Tibial artery (tissue), 4 donors: ENCODE results near the gene SH3GL1.

Source experiments
- DNase-seq, 2 donors: peaks; one replicate each; pipeline ENCODE4 v3.0.0-alpha.2; 2019
- H3K27ac ChIP-seq, 2 donors: fragments of 200-600 bp; sonication (generic) in 1 of 2; 1 replicate in 1 of 2; 2 replicates in 1 of 2; pipeline ENCODE4 v1.5.1; 2018 to 2019; ENCODE audit warnings: mild to moderate bottlenecking in 1 of 2
- H3K27me3 ChIP-seq, 2 donors: fragments of 200-600 bp; sonication (generic) in 1 of 2; one replicate each; pipeline versions ENCODE4 v1.5.1 to v1.6.0; 2016 to 2019
- H3K36me3 ChIP-seq, 3 donors: fragments of 200-600 bp; sonication (generic) in 2 of 3; one replicate each; pipeline ENCODE4 v1.5.1; 2016 to 2019; ENCODE audit warnings: mild to moderate bottlenecking in 2 of 3
- H3K4me1 ChIP-seq, 4 donors: fragments of 200-600 bp; sonication (generic) in 2 of 4; 1 replicate in 3 of 4; 2 replicates in 1 of 4; pipeline ENCODE4 v1.5.1; 2016 to 2019
- H3K4me3 ChIP-seq, 2 donors: fragments of 200-600 bp; sonication (generic) in 1 of 2; 1 replicate in 1 of 2; 2 replicates in 1 of 2; pipeline ENCODE4 v1.5.1; 2018 to 2019; ENCODE audit warnings: mild to moderate bottlenecking in 2 of 2
- H3K9me3 ChIP-seq, 3 donors: fragments of 200-600 bp; sonication (generic) in 1 of 3; one replicate each; pipeline ENCODE4 v1.5.1; 2016 to 2019
- intact Hi-C: fragments of 100-400 bp; cut with DNase I; formaldehyde crosslinking; loops from one replicate; pipeline ENCODE4 v1.15.0; 2023; ENCODE audit warnings: low total_unique reads
- TF ChIP-seq, protein P1 (sequence below), 2 experiments: fragments of 200-600 bp in 1 of 2; fragments of 450-650 bp in 1 of 2; IDR thresholded peaks; one replicate each; pipeline ENCODE4 v1.5.1; 2017 to 2019; ENCODE audit warnings: antibody characterized with exemption in 2 of 2, mild to moderate bottlenecking in 1 of 2, moderate library complexity in 1 of 2

The SH3GL1 gene

DNA sequence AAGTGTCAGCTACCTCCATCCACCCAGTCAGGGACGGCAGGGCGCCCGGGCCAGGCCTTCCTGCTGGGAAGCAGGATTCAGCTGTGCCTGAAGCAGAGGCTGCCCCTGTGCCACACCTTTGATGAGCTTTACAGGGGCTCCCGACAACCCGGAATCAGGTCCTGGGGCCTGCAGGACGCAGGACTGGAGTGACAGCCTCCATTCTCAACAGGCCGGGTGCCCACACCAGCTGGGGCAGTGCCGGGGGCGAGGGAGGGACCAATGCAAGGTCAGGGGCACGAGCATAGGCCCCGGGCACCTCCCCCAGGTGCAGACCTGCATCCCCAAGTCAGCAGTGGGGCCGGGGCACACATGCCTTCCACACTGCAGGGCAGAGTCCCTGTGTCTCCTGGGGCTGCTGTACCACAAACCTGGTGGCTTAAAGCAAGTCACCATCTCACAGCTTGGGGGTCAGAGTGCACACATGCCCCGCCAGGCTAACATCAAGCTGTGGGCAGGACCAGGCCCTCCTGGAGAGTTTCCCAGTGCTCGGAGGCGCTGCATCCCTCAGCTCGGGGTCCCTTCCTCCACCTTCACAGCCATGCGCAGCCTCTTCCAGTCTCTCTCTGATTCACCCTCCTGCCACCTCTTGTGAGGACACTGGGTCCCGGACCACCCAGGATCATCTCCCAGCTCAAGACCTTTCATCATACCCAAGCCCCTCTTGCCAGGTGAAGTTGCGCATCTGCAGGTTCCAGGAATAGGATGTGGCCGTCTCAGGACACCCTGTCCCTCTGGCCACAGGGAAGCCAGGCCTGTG lies 43.8 kb upstream of the SH3GL1 start:
- Histone ChIP-seq H3K9me3 (no peaks in the 10 kb centered on the region), H3K4me1 (peaks cover 0 to 6% (median 0%) of the 10 kb centered on the region in 4 donors), H3K36me3 (peaks cover 40 to 65% (median 51%) of the 10 kb centered on the region in 3 donors), H3K27me3 (no peaks in the 10 kb centered on the region), H3K4me3 (no peak overlapping the region), H3K27ac (no peak overlapping the region)
- TF ChIP-seq, protein P1, sequence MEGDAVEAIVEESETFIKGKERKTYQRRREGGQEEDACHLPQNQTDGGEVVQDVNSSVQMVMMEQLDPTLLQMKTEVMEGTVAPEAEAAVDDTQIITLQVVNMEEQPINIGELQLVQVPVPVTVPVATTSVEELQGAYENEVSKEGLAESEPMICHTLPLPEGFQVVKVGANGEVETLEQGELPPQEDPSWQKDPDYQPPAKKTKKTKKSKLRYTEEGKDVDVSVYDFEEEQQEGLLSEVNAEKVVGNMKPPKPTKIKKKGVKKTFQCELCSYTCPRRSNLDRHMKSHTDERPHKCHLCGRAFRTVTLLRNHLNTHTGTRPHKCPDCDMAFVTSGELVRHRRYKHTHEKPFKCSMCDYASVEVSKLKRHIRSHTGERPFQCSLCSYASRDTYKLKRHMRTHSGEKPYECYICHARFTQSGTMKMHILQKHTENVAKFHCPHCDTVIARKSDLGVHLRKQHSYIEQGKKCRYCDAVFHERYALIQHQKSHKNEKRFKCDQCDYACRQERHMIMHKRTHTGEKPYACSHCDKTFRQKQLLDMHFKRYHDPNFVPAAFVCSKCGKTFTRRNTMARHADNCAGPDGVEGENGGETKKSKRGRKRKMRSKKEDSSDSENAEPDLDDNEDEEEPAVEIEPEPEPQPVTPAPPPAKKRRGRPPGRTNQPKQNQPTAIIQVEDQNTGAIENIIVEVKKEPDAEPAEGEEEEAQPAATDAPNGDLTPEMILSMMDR (IDR thresholded peaks at IDR 0.05), result no peak
- DNase-seq, result no peak
- intact Hi-C loops, result no loop called here

GRCh38 chr19:4443188-4443587 lies 42.8 kb upstream of the SH3GL1 start:
- Histone ChIP-seq H3K4me1 (peaks cover 0 to 6% (median 0%) of the 10 kb centered on the region in 4 donors), H3K4me3 (no peak overlapping the region), H3K36me3 (peaks cover 33 to 55% (median 42%) of the 10 kb centered on the region in 3 donors), H3K27ac (no peak overlapping the region), H3K9me3 (no peaks in the 10 kb centered on the region), H3K27me3 (no peaks in the 10 kb centered on the region)
- DNase-seq, result no peak
- intact Hi-C loops, result no loop called here
- TF ChIP-seq, protein P1 (IDR thresholded peaks at IDR 0.05), result no peak

DNA sequence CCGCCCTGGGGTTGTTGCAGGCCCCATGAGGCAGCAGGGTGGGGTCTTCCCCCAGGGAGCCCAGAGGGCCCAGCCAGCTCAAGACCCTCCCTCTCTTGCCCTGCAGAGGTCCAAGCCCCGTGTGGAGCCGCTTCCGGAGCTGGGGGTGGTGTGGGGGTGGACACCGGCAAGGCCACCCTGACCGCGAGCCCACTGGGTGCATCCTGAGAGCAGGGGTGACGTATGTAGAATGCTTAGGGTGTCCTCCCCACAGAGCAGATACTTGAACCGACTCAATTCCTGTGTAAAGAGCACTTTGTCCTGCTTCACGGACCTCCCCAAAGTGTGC lies 42.4 kb upstream of the SH3GL1 start:
- Histone ChIP-seq H3K27me3 (no peaks in the 10 kb centered on the region), H3K27ac (no peak overlapping the region), H3K9me3 (no peaks in the 10 kb centered on the region), H3K4me3 (no peak overlapping the region), H3K4me1 (peaks cover 0 to 6% (median 0%) of the 10 kb centered on the region in 4 donors), H3K36me3 (peaks cover 29 to 51% (median 38%) of the 10 kb centered on the region in 3 donors)
- no peak for DNase-seq
- TF ChIP-seq, protein P1 (IDR thresholded peaks at IDR 0.05), result no peak
- intact Hi-C loops, result no loop called here

- intact Hi-C loops, result no loop called here
- Histone ChIP-seq H3K4me1 (peaks cover 0 to 6% (median 0%) of the 10 kb centered on the region in 4 donors), H3K27me3 (no peaks in the 10 kb centered on the region), H3K9me3 (no peaks in the 10 kb centered on the region), H3K27ac (no peak overlapping the region), H3K4me3 (no peak overlapping the region), H3K36me3 (peaks cover 23 to 45% (median 32%) of the 10 kb centered on the region in 3 donors)
- TF ChIP-seq, protein P1 (IDR thresholded peaks at IDR 0.05), result no peak
- DNase-seq, result no peak
Observed at GRCh38 chr19:4441994-4442818, 41.9 kb upstream of the SH3GL1 start.

GRCh38 chr19:4439243-4439642 lies 38.9 kb upstream of the SH3GL1 start:
- intact Hi-C loops, result no loop called here
- Histone ChIP-seq H3K4me1 (peaks cover 0 to 6% (median 0%) of the 10 kb centered on the region in 4 donors), H3K27ac (no peak overlapping the region), H3K9me3 (no peaks in the 10 kb centered on the region), H3K27me3 (no peaks in the 10 kb centered on the region), H3K36me3 (peaks cover 0 to 21% (median 7%) of the 10 kb centered on the region in 3 donors), H3K4me3 (no peak overlapping the region)
- TF ChIP-seq, protein P1 (IDR thresholded peaks at IDR 0.05), result no peak
- no peak for DNase-seq
